A172 (cell line): ENCODE measurements around the gene C19orf12. TPM values are rescaled to one million over a fixed set of nuclear protein-coding genes. Genes with fewer than 3 reads are reported as not detected.

Source experiments
- DNase-seq: peaks from one replicate; pipeline ENCODE4 v3.0.0-alpha.2; 2015; ENCODE audit warnings: low spot score
- total RNA-seq: library from RNA; depleted of rRNA; stranded (reverse); fragments of >200 nt; shearing (Covaris generic); gene quantifications from 2 replicates; pipeline ENCODE4 v1.2.3, GENCODE V29; 2014; rRNA removed

Gene C19orf12
- 35.1 and 44.9 TPM in 2 replicates for total RNA-seq

DNA sequence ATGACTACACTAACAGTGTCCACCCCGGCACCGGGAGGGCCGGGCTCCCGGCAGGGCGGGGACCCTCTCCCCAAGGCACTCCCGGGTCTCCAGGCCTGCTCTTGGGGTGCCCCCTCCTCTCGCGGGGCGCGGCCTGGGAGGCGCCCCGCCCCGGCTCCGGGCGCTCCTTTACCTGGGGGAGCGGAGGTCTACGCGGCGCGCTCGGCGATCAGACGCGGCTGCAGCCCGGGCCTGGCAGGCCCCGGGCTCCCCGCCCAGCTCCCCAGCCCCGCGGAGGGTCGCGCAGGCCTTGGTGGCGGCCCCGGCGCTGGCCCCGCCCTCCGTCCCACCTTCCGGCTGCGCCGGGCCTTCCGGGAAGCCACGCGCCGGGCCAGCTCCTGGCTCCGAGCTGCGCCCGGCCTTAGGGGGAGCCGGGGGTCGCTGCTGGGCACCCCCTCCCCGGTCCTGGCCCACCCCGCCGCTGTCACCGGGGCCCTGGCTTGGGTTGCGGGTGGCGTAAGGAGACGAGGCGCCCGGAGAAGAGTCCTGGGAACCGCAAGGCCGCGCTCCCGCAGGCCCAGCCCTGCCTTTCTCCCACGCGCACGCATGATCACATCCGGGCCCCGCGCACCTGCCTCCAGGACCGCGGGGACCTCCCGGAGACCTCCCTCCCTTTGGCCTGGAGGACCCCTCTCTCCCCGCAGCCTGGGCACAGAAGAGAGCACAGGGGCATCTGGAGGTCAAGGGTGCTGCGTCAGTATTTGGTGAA lies at the start of gene C19orf12:
TSS of gene C19orf12 (minus strand) at position 309 of the 748 bp plus-strand sequence. CDS start 6,848 bp downstream, outside the sequence.
- peak; percentile 7 for DNase-seq

DNA sequence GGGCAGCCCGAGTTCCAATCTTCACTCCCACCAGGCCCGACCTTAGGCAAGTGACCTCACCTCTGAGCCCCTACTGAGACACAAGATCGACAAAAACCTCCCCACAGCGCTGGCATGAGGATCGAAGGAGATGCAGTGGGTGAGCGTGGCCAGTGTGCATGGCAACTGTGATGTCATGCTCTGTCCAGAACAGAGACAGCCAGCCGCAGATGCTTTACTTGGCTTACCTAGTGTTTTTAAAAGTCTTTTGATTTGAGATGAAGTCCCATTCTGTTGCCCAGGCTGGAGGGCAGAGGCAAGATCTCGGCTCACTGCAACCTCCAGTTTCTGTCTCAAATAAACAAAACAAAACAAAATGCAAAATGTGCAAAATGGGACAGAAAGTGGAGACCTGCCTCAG lies 49.3 kb upstream of the C19orf12 start:
- no peak for DNase-seq

DNA sequence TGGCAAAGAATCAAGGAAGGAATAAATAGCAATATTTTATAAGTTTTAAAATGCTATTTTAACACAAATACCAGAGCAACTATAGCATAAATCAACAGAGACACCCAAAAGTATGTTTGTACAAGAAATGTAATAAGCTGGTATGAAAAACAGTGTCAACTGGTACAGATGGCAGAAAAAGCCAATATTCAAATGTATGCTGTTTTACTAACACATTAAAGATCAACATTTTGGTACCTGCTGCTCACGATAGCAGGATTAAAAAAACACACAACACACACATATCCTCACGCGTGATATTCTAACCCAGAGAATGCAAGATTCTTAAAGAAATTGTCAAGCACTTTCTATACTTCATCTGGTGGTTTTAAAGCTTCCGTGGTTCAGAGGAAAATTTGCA lies 48.1 kb upstream of the C19orf12 start:
- DNase-seq: no peak

DNA sequence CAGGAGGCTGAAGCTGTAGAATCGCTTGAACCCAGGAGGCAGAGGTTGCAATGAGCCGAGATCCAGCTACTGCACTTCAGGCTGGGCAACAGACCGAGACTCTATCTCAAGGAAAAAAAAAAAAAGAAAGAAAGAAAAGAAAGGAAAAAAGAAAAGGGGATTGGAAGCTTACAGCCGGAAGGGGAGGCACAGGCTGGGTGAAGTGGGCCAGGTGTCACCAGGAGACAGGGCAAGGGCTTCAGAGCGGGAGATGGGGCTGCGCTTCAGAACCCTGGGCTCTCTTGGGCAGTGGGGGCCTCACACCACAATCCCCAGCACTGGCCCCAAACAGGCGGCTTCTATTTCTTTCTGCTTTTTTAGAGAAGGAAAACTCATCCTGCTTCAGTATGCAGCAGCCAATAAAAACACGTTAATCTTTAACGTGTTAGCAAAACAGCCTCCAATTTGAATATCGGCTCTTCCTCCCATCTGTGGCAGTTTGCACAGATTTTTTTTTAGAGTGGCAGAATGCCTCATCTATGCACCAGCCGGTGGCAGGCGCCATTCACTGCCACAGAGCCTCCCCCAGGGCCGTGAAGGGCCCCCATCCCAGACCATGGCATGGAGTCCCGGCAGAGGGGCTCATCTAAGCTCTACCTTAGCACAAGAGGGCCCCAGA lies 46.6 kb upstream of the C19orf12 start:
- DNase-seq: no peak

DNA sequence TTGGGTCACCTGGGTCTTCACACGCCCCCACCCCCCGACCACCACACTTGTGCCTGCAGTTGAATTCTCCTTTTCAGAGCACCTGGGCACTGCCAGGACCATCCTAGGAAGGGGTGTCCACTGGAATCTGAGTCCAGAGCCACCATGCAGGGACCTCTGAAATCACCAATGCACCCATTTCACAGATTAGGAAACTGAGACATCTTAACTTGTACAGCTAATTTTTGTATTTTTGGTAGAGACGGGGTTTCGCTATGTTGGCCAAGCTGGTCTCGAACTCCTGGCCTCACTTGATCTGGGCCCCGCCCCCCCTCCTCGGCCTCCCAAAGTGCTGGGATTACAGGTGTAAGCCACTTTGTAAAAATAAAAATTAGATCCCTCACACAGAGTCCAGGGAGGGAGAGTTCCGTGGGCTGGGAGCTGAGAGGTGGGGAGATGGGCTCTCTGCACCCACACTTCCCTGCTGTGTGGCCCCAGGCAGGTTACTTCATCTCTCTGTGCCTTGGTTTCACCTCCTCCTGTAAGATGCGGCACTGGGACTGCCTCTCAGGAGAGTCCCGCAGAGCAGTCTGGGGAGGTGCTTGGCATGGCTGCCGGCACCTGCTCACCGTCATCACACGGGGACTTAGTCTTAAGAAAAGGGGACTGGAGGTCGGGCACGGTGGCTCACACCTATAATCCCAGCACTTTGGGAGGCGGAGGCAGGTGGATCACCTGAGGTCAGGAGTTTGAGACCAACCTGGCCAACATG lies 45.9 kb upstream of the C19orf12 start:
- DNase-seq: no peak

DNA sequence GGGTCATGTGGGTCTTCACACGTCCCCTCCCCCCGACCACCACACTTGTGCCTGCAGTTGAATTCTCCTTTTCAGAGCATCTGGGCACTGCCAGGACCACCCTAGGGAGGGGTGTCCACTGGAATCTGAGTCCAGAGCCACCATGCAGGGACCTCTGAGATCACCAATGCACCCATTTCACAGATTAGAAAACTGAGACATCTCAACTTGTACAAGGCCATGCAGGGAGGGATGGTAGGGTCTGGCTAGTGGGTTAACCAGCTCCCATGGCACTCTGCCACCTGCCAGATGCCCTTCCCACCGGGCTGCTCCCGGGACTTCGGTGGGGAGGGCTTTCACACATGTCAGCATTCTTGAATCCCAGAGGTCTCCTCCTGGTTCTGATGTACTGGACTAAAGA lies 44.3 kb upstream of the C19orf12 start:
- no peak for DNase-seq

DNA sequence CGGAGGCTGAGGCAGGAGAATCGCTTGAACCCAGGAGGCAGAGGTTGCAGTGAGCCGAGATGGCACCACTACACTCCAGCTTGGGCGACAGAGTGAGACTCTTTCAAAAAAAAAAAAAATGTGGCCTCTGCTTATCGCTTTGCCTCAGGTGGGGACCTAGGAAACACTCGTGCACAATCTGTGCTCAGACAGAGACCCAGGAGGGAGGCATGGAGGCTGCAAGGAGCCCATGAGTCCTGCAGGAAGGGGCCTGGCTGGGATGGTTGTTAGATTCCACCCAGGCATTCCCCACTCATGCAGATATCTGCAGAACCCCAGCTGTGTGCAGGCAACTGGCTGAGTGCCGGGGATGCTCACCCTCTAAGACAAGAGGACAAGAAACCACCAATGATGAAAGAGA lies 43.8 kb upstream of the C19orf12 start:
- no peak for DNase-seq

DNA sequence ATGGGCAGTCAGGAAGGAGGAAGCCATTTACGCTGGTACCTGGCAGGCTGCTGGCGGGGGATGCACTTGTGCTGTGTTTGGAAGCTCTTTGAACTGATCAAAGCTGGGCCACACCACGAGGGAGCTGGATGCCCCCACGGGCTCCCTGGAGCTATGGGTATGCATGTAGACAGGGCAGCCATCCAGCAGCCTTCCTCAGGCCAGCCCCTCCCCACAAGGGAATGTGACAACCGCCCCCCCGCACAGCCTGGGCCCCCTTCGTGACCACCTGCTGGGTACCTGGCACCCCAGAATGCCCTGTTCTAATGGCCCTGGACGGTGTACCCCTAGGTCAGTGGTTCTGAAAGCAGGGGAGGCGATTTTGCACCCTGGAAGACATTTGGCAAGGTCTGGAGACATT lies 42.5 kb upstream of the C19orf12 start:
- DNase-seq: no peak

DNA sequence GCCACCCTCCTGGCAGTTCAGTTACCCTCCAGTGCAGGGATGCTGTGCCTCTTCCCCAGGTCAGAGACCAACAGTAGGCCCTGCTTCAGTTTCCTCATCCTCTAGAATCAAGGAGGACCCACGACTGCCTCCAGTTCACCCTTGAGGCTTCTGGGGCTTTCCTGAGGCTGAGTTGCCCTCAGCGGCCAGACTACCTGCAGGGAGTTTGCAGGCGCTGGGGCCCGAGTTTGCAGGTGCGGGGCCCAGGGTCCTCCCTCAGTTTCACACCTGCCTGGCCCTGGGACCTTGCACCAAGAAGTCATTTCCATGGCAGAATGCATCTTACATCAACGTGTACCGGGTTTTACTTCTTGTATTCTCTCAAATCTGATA lies 38.9 kb upstream of the C19orf12 start:
- no peak for DNase-seq

DNA sequence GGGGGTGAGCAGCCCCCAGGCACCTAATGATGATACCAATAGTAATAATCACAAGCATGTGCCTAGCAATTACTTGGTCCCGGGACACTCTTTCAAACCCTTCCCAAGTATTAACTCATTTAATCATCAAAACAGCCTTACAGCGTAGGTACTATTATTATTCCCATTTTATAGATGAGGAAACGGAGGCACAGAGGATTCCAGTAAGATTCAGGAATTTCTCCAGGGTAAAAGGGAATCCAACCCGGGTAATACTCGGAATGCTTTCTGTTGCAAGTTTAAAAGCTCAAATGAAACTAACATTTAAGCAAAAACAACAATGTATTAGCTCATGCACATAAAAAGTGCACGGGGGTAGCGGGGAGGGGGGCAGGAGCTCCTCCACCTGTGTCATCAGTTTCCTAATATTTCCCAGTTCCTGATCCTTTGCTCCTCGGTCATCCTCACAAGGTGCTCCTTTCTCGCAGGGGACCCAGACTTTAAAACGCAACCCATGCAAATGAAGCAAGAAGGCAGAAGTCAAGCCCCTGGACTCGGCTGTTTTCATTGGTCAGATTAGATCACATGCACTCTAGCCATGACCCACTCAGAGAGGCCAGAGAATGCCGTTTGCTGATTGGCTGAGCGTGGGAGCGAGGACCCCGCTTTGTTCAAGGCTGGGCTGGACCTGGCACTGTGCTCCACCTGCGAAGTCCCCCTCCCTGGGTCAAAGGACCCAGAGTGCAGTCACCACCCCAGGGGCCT lies 38.3 kb upstream of the C19orf12 start:
- no peak for DNase-seq

DNA sequence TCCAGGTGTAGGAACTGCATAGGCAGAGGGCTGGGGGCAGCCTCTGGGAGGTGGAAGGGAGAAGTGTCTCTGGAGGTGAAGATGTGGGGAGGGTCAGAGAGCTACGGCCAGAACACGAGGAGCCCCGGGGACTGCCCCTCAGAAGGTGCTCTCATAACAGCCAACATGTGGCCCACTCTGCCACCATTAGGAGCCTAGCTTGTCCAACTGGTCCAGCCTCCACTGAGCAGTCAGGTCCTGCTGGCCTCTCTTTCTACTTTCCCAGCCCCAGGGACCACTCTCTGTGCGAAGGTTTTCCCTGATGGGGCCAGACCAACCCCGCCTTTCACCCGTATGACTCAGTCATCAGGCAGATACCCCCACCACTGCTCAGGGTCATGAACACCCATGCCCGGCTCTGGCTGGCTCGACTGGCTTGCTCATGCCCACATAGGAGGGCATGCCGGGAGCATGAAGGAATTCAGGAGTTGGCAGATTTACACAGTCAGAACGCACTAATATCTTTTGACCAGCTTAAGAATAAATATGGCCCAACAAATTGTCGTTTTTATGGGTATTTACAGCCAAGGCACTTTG lies 37.5 kb upstream of the C19orf12 start:
- no peak for DNase-seq

DNA sequence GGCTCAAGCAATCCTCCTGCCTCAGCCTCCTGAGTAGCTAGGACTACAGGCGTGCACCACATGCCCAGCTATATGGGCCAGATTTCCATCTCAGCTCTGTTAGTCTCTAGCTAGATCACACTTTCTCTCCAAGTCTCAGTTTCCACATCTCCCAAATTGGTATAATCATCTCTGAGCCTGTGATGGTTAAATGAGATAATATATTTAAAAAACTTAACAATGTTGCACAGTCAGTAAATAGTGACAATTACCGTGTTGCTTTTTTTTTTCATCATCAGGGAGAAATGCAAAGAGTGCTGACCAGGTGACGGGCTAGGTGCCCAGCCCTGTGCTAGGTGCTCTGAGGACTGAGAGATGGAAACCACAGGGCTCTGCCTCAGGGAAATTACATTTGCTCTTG lies 36.9 kb upstream of the C19orf12 start:
- no peak for DNase-seq

DNA sequence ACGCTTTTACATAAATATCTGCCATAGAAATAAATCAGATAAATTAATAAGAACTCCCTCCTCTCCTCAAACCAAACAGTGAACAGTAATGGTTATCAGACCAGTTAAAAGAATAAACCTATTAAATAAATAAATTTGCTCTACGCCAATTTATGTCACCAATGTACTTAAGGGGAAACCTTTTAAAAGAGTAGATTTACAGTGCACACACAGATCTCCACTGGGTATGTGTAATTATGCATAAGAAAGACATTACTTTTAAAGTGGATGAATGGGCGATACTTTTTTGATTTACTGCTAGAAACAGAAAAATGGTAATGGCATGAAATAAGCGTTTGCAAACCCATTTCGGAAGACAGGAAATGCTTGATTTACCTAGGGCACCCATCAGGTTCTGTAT lies 34.9 kb upstream of the C19orf12 start:
- DNase-seq: no peak

DNA sequence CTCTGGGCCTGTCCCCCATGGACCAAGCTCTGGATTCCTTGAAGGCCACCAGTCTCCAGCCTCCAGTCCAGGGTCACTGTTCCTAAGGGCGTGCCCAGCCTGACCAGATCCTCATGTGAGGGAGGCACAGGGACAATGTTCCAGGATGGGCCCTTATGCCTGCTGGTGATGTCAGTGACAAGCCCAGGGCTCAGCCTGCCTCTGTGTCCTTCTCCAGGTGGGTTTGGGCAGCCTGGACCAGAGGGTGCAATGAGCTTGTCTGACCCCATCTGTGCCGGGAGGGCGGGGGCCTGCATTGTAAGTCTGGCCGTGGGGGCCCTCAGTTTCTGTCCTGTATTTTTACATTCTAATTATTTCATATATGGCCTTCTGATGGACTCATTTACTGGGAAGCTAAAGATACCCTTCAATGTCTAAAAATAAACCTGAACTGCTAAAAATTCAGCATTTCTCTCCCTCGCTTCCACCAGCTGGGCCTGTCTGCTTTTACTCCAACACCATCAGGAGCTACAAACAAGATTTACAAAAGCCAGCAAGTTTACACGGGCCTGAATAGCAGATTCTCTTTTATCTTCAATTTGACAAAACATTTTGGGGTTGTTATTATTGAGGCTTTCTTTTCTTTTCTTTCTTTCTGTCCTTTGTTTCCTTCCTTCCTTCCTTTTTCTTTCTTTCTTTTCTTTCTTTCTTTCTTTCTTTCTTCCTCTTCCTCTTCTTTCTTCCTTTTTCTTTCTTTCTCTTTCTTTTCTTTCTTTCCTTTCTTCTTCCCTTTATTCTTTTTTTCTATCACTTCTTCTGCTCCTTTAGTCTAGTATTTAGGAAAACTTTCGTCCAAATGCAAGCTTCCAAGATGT lies 34.2 kb upstream of the C19orf12 start:
- no peak for DNase-seq

DNA sequence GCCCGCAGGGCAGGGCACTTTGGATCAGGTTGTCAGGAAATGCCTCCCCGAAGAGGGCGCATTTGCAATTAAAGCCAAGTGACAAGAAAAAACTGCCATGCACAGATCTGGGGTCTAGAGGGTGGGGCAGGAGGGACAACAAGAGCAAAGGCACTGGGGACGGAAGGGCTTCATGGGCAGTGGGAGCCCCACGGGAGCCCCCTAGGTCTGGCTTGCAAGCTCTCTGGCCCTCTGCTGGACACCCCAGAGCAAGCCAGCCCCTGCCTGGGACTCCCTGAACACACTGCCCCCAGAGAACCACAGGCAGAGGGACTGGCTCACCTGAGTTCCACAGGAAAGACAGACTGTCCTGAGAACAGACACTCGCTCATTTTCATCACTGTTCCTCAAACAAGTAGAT lies 30.2 kb upstream of the C19orf12 start:
- no peak for DNase-seq

DNA sequence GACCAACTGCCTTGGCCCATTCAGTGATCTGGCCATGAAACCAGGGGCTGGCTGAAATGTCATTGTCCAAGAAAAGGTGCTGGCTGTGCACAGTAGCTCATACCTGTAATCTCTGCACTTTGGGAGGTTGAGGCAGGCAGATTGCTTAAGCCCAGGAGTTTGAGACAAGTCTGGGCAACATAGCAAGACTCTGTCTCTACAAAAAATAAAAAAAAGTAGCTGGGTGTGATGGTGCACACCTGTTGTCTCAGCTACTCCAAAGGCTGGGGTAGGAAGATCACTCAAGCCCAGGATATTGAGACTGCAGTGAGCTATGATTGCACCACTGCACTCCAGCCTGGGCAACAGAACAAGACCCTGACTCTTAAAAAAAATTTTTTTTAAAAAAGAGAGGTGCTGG lies 28.6 kb upstream of the C19orf12 start:
- DNase-seq: no peak

DNA sequence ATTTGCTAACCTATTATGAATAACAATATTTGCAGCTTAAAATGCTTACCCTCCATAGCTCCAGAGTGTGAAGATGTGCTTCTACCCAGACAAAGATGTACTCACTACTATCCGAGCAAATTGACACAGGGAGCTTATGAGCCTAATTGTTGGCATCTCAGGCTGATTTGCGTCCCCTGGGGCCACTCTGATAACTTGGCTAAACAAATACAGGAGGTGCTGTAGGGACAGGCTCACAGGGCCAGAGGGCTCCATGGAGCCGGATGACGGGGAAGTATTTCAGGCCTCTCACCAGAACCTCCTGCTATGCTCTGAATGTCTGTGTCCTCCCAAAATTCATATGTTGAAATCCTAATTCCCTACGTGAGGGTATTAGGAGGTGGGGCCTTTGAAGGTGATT lies 26.7 kb upstream of the C19orf12 start:
- no peak for DNase-seq

DNA sequence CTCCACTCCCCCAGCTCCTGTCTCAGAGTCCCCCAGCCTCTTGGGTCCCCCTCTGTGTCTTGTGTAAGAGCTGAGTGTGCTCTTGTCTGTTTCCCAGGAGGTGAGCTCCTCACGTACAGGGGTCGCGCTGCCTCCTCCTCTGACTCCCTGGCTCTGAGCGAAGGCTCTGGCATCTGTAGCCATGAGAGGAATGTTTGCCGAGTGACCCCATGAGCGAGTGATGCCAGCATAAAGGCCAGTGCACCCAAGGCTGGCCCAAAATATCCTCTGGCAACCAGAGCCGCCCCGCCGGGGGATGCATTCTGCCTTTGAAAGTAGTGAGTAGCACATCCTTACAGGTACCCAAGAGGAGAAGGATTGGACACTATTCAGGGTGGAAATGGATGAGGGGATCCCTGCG lies 26.2 kb upstream of the C19orf12 start:
- DNase-seq: no peak

DNA sequence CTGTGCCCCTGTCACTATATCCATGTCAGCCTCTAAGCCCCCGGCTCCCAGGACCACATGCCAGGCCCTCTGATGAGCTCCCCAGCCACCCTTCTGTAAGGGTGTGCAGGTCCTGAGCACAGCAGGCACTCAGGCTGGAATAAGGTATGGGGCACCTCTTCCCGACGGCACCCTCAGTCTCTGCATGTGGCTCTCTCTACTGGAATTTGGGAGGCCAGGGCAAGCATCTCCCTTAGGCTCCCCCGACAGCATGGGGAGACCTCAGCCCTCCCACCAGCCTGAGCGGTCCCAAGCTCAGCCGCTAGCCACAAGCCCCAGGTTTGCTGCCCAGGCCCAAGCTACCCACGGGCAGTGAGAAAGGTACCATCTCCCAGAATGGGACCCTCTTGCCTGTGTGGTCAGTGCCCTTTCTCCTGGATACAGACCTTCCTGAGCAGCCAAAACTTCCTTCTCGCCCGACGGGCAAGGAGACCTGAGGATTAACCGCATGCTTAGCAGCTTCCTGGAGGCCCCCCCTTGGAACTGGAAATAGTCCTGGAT lies 22.5 kb upstream of the C19orf12 start:
- DNase-seq: no peak

DNA sequence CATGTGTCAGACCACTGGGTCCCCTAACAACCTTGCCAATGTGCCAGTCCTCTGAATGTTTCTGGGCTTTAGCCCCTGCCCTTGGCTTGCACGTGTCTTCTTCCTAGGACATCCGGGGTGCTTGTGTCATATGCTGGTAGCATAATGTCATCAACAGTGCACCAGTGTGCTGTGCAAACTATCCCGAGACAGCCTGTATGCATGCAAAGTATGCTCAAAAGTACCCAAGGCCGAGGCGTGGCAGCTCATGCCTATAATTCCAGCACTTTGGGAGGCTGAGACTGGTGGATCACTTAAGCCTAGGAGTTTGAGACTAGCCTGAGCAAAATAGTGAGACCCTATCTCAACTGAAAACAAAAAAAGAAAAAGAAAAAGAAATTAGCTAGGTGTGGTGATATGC lies 20.8 kb upstream of the C19orf12 start:
- DNase-seq: no peak
